Measurements from ENCODE around the gene ARRB1.
A peak's percentile ranks its signal among the peaks of the same experiment; 100 is the strongest.

Gene ARRB1

DNA sequence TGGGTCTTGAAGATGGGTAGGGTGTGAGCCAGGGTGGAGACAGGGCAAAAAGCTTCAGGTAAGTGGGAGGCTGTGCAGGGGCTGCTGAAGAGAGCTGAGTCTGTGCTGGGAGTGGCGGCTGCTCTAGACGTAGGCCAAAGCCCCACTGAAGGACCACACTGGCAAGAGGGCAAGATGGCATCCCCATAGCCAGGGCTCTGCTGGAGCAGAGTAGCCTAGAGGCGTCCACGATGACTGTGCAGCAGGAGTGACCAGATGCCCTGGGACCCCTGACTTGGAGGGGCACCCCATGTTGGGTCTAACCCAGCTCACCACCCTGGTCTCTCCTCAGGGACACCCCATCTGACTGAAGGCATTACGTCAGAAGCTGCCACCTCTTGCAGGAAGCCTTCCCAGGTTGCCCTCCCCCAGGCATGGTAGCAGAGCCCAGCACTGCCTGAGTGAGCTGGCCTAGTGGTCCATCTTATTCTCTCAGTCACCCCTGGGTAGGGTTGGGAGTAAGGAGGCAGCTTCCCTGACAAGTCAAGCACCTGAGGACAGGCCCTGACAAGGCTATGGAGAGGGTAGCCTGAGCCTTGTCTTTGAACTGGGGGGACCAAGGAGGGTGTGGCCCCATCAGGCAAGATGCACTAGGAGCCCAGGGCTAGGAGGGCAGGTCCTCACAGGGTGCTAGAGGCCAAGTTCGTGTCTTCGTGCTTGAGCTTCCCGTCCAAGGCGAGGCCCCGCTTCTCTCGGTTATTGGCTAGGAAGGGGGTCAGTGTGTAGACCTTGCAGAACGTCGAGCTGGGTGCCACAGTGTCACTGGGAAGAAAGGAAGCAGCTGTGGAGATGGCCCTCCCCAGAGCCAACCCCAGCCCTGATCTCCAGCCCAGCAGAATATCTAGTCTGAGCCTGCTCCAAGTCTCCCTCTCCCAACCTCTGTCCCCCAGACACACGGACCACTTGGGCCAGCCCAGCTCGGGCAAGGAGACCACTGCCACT, 77.8 kb downstream of the ARRB1 start:
- H3K79me2 ChIP-seq (ENCODE audit: low read length) = no peaks in the 10 kb centered on the region
- H3K36me3 ChIP-seq (replicated peaks; ENCODE audit: insufficient read depth, low read length) = no peaks in the 10 kb centered on the region
- peaks cover 3% of the 10 kb centered on the region; the same call in 1 of the 2 replicates for H3K27me3 ChIP-seq (replicated peaks; ENCODE audit: insufficient read depth, low read length)
- no peak overlapping the region for H3K9ac ChIP-seq (ENCODE audit: low read length)
- no peaks in the 10 kb centered on the region for H4K20me1 ChIP-seq (ENCODE audit: insufficient read depth, low read length)
- peak overlapping the region; percentile 66; the same call in 1 of the 2 replicates for H3K4me3 ChIP-seq (ENCODE audit: low read length)
- H3K9me3 ChIP-seq (replicated peaks; ENCODE audit: insufficient read depth, low read length) = no peaks in the 10 kb centered on the region
- H2AFZ ChIP-seq (ENCODE audit: low read length) = peak overlapping the region; percentile 87; the same call in 1 of the 2 replicates
- peak overlapping the region; percentile 84; the same call in 1 of the 2 replicates for H3K4me2 ChIP-seq (ENCODE audit: low read depth, low read length)
- no peak overlapping the region for H3K27ac ChIP-seq (ENCODE audit: low read length)
- TF ChIP-seq EZH2 (optimal IDR thresholded peaks at IDR 0.05; ENCODE audit: low read depth, low read length) (no peak), EZH2phosphoT487 (IDR thresholded peaks at IDR 0.05; ENCODE audit: low read length) (no peak)
- H3F3A ChIP-seq (ENCODE audit: insufficient read depth, low read length) = no peaks in the 10 kb centered on the region
- no peaks in the 10 kb centered on the region for H3K4me1 ChIP-seq (ENCODE audit: low read length)
- H3K9me2 ChIP-seq (replicated peaks; ENCODE audit: insufficient read depth, low read length) = no peaks in the 10 kb centered on the region
- DNase-seq = no peak

DNA sequence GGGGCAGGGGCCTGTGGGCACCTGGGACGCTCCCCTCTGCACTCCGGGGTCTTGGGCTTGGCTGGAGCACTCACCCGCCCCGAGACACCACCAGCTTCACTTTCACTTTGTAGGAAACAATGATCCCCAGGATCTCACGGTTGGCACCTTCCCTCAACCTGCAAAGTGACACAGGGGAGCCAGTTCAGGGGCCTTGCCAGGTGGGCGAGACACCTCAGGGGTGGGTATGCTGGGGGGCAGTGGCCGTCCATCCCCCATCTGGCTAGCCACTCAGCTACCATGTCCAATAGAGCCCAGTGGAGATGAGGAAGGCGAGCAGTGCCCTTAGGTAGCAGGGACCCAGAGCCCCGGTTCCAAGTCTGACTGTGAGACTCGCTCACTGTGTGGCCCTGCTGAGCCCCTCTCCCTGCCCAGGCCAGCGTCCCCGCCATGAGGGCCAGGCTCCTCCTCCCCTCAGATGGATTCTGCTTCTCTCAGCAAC, 78.6 kb downstream of the ARRB1 start:
- Histone ChIP-seq H3K4me2 (ENCODE audit: low read depth, low read length) (peak overlapping the region; percentile 84), H2AFZ (ENCODE audit: low read length) (peak overlapping the region; percentile 87), H4K20me1 (ENCODE audit: insufficient read depth, low read length) (no peaks in the 10 kb centered on the region), H3K9ac (ENCODE audit: low read length) (peak overlapping the region; percentile 32; the same call in 1 of the 2 replicates), H3K4me3 (ENCODE audit: low read length) (peak overlapping the region; percentile 66), H3K27me3 (replicated peaks; ENCODE audit: insufficient read depth, low read length) (peaks cover 2% of the 10 kb centered on the region; the same call in 1 of the 2 replicates), H3K36me3 (replicated peaks; ENCODE audit: insufficient read depth, low read length) (no peaks in the 10 kb centered on the region), H3K79me2 (ENCODE audit: low read length) (no peaks in the 10 kb centered on the region), H3K27ac (ENCODE audit: low read length) (no peak overlapping the region), H3K9me2 (replicated peaks; ENCODE audit: insufficient read depth, low read length) (no peaks in the 10 kb centered on the region), H3F3A (ENCODE audit: insufficient read depth, low read length) (no peaks in the 10 kb centered on the region), H3K9me3 (replicated peaks; ENCODE audit: insufficient read depth, low read length) (no peaks in the 10 kb centered on the region), H3K4me1 (ENCODE audit: low read length) (no peaks in the 10 kb centered on the region)
- no peak for DNase-seq
- TF ChIP-seq CTCF (IDR thresholded peaks at IDR 0.05; ENCODE audit: low read length) (no peak), EZH2phosphoT487 (IDR thresholded peaks at IDR 0.05; ENCODE audit: low read length) (no peak), EZH2 (optimal IDR thresholded peaks at IDR 0.05; ENCODE audit: low read depth, low read length) (no peak)

GRCh38 chr11:75272391-75272790, 79.1 kb downstream of the ARRB1 start:
- DNase-seq = no peak
- Histone ChIP-seq H3K9me3 (replicated peaks; ENCODE audit: insufficient read depth, low read length) (no peaks in the 10 kb centered on the region), H3F3A (ENCODE audit: insufficient read depth, low read length) (no peaks in the 10 kb centered on the region), H3K27ac (ENCODE audit: low read length) (no peak overlapping the region), H3K27me3 (replicated peaks; ENCODE audit: insufficient read depth, low read length) (peaks cover 3% of the 10 kb centered on the region; the same call in 1 of the 2 replicates), H3K36me3 (replicated peaks; ENCODE audit: insufficient read depth, low read length) (no peaks in the 10 kb centered on the region), H2AFZ (ENCODE audit: low read length) (peak overlapping the region; percentile 87), H3K4me2 (ENCODE audit: low read depth, low read length) (peak overlapping the region; percentile 84), H3K4me3 (ENCODE audit: low read length) (peak overlapping the region; percentile 66), H3K4me1 (ENCODE audit: low read length) (no peaks in the 10 kb centered on the region), H3K9me2 (replicated peaks; ENCODE audit: insufficient read depth, low read length) (no peaks in the 10 kb centered on the region), H3K79me2 (ENCODE audit: low read length) (no peaks in the 10 kb centered on the region), H4K20me1 (ENCODE audit: insufficient read depth, low read length) (no peaks in the 10 kb centered on the region), H3K9ac (ENCODE audit: low read length) (peak overlapping the region; percentile 32; the same call in 1 of the 2 replicates)
- TF ChIP-seq EZH2phosphoT487 (IDR thresholded peaks at IDR 0.05; ENCODE audit: low read length) (no peak), EZH2 (optimal IDR thresholded peaks at IDR 0.05; ENCODE audit: low read depth, low read length) (no peak), CTCF (IDR thresholded peaks at IDR 0.05; ENCODE audit: low read length) (no peak)
